Heart left ventricle (tissue), 16 donors: Measurements from ENCODE around the gene BDNF. TPM values are rescaled to one million over a fixed set of nuclear protein-coding genes. Genes with fewer than 3 reads are reported as not detected.
"Not testable (repeated sequence)": the region's sequence is repeated elsewhere in the genome, so short reads cannot be mapped to it uniquely, and the experiment has no call there.

Experiments used
- ATAC-seq, 4 donors: fragments of 200-7000 bp; cut with Tn5 transposase; one replicate each; pipeline ENCODE4 v1.9.1; 2020 to 2022; ENCODE audit warnings: moderate library complexity in 4 of 4, mild to moderate bottlenecking in 3 of 4, moderate number of reproducible peaks in 1 of 4
- DNase-seq, 5 donors: peaks; one replicate each; pipeline ENCODE4 v3.0.0-alpha.2; 2020
- H3K27ac ChIP-seq, 12 donors: fragments of 200-600 bp; sonication (generic) in 4 of 12; one replicate each; pipeline versions ENCODE4 v1.5.0 to v1.8.0; 2016 to 2022; ENCODE audit warnings: mild to moderate bottlenecking in 2 of 12
- H3K27me3 ChIP-seq, 9 donors: fragments of 200-600 bp; sonication (generic) in 2 of 9; one replicate each; pipeline versions ENCODE4 v1.5.1 to v1.8.0; 2016 to 2022; ENCODE audit warnings: mild to moderate bottlenecking in 3 of 9
- H3K36me3 ChIP-seq, 9 donors: fragments of 200-600 bp; sonication (generic) in 2 of 9; one replicate each; pipeline versions ENCODE4 v1.5.0 to v1.8.0; 2018 to 2022; ENCODE audit warnings: mild to moderate bottlenecking in 2 of 9
- H3K4me1 ChIP-seq, 12 donors: fragments of 200-600 bp; sonication (generic) in 4 of 12; one replicate each; pipeline versions ENCODE4 v1.5.0 to v1.8.0; 2016 to 2022; ENCODE audit warnings: mild to moderate bottlenecking in 3 of 12
- H3K4me3 ChIP-seq, 12 donors: fragments of 200-600 bp; sonication (generic) in 4 of 12; one replicate each; pipeline versions ENCODE4 v1.5.0 to v1.8.0; 2017 to 2022; ENCODE audit warnings: mild to moderate bottlenecking in 9 of 12, moderate library complexity in 4 of 12
- H3K9me3 ChIP-seq, 12 donors: fragments of 200-600 bp; sonication (generic) in 4 of 12; one replicate each; pipeline versions ENCODE4 v1.5.0 to v1.8.0; 2016 to 2022; ENCODE audit warnings: mild to moderate bottlenecking in 1 of 12
- POLR2A ChIP-seq, 2 donors: fragments of 450-650 bp; IDR thresholded peaks; one replicate each; pipeline ENCODE4 v1.6.1; 2017; ENCODE audit warnings: antibody characterized with exemption in 2 of 2, mild to moderate bottlenecking in 2 of 2, moderate library complexity in 2 of 2
- WGBS, 4 donors: extraction: QIAGEN DNeasy Blood & Tissue Kit in 2 of 4; methylation state at CpG; one replicate each; pipeline versions ENCODE4 v1.1.5 to v1.1.7; 2013 to 2018; 5-methylcytosine and 5-hydroxymethylcytosine counted together
- intact Hi-C, 10 donors: fragments of 100-400 bp; cut with DNase I; formaldehyde crosslinking; loops; one replicate each; pipeline versions ENCODE4 v1.11.1 to v1.14.2; 2022
- polyA plus RNA-seq, 2 donors: library from polyadenylated mRNA; stranded (reverse); fragments of 200-250 nt; gene quantifications; one replicate each; pipeline ENCODE4 v1.2.3, GENCODE V29; 2013
- total RNA-seq, 9 donors: library from RNA; depleted of rRNA in 2 of 9; stranded (reverse); fragments of >200 nt in 2 of 9; fragmentation: NEBNext Ultra II Directional in 3 of 9; extraction: Animal tissue kit (Norgen Biotek cat#: 25700) in 3 of 9; gene quantifications; one replicate each; pipeline versions ENCODE4 v1.1.0 to v1.2.4, GENCODE V29; 2016 to 2023
- TF ChIP-seq, protein P1 (sequence below), 12 donors: fragments of 200-600 bp; sonication (generic) in 4 of 12; IDR thresholded peaks; one replicate each; pipeline versions ENCODE4 v1.5.0 to v1.8.0; 2018 to 2022; ENCODE audit warnings: antibody characterized with exemption in 12 of 12, mild to moderate bottlenecking in 5 of 12
- donor health status: ischemic (EF 13 %, LVEDD 7.1; RV severe dilation, severe dysfunction).
- donor health status: healthy with polysubstance abuse.
- donor health status: DM: no; HTN: yes; CAD: no.
- donor health status: DM: no; HTN: no; CAD: no.
- donor health status: ischemic (EF 25% LVEDD 6.9; RV normal size, moderate dysfunction).
- donor health status: ischemic (EF 25% LVEDD 5.7; RV mildly dilated, moderate dysfunction).
- donor health status: healthy.
- donor health status: DM: yes; HTN: yes; CAD: no.
- donor health status: ischemic (EF 35%, LVEDD 5.7; RV mildly dilated, moderate dysfunction).
- donor health status: nonischemic (EF 11% LVEDD 7.7; RV severe dilation, severe dysfunction).
- donor health status: DM: yes; HTN: yes; CAD: no.
- donor health status: PGD.
- donor health status: ischemic (EF 29% LVEDD 5.4; RV normal size, mild dysfunction).
- donor health status: nonischemic (EF 23%, LVEDD 6.1; RV moderate dilation, normal function).

The BDNF gene
- total and polyA plus RNA-seq, 11 donors, result 0.93 to 8.5 (median 3.1) TPM

DNA sequence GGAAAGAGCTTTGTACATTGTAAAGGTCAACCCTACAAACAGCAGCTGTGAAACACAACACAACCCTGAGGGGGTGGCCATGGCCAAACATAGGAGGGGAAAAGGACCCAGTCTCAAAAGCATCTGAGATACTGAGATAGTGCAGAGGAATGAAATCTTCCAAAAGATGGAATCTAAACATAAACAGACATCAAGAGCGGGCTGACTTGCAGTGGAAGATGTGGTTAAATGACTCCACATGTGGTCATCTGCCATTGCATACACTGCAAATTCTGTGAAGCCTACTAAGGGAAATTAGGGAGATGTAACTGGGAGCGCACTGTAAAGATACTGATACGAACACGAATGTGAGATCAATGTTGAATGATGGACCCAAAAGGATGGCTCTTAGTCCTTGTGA, 22.0 kb downstream of the BDNF start:
- H3K27ac ChIP-seq, result no peak overlapping the region
- no peak for ATAC-seq
- WGBS, 4 donors, result 72 to 81% (median 76%) methylated on average over 4 of the region's 4 CpGs
- DNase-seq, result no peak
- no peak for TF ChIP-seq POLR2A (IDR thresholded peaks at IDR 0.05)
- TF ChIP-seq, protein P1, sequence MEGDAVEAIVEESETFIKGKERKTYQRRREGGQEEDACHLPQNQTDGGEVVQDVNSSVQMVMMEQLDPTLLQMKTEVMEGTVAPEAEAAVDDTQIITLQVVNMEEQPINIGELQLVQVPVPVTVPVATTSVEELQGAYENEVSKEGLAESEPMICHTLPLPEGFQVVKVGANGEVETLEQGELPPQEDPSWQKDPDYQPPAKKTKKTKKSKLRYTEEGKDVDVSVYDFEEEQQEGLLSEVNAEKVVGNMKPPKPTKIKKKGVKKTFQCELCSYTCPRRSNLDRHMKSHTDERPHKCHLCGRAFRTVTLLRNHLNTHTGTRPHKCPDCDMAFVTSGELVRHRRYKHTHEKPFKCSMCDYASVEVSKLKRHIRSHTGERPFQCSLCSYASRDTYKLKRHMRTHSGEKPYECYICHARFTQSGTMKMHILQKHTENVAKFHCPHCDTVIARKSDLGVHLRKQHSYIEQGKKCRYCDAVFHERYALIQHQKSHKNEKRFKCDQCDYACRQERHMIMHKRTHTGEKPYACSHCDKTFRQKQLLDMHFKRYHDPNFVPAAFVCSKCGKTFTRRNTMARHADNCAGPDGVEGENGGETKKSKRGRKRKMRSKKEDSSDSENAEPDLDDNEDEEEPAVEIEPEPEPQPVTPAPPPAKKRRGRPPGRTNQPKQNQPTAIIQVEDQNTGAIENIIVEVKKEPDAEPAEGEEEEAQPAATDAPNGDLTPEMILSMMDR (IDR thresholded peaks at IDR 0.05), result no peak
- intact Hi-C loops, result no loop called here
- no peaks in the 10 kb centered on the region for H3K36me3 ChIP-seq
- H3K27me3 ChIP-seq, result no peaks in the 10 kb centered on the region
- no peak overlapping the region for H3K4me3 ChIP-seq
- peaks cover 0 to 6% (median 0%) of the 10 kb centered on the region in 12 donors for H3K4me1 ChIP-seq
- peaks cover 0 to 4% (median 0%) of the 10 kb centered on the region in 12 donors for H3K9me3 ChIP-seq

DNA sequence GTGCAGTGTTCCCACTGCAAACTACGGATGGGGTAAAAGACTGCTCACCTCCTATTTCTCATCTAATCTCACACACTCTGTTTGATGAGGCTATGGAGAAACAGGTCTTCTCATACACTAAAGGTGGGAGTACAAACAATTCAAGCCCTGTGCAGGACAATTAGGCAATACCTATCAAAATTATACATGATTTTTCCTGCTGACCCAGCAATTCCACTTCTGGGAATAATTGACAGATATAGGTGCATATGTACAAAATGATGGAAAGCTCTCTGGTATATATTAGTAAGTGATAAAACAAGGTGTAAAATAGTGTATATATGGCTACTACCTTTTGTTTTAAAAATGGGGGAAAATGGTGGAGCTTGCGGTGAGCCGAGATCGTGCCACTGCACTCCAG, 23.1 kb downstream of the BDNF start:
- no peak for TF ChIP-seq POLR2A (IDR thresholded peaks at IDR 0.05)
- TF ChIP-seq, protein P1 (IDR thresholded peaks at IDR 0.05), result no peak
- ATAC-seq, result no peak
- Histone ChIP-seq H3K36me3 (no peaks in the 10 kb centered on the region), H3K4me1 (peaks cover 0 to 6% (median 0%) of the 10 kb centered on the region in 12 donors), H3K9me3 (no peaks in the 10 kb centered on the region), H3K27ac (no peak overlapping the region), H3K27me3 (no peaks in the 10 kb centered on the region), H3K4me3 (no peak overlapping the region)
- WGBS, 4 donors, result 95 to 96% (median 95%) methylated on average over 4 of the region's 4 CpGs
- intact Hi-C loops, result no loop called here
- no peak for DNase-seq

DNA sequence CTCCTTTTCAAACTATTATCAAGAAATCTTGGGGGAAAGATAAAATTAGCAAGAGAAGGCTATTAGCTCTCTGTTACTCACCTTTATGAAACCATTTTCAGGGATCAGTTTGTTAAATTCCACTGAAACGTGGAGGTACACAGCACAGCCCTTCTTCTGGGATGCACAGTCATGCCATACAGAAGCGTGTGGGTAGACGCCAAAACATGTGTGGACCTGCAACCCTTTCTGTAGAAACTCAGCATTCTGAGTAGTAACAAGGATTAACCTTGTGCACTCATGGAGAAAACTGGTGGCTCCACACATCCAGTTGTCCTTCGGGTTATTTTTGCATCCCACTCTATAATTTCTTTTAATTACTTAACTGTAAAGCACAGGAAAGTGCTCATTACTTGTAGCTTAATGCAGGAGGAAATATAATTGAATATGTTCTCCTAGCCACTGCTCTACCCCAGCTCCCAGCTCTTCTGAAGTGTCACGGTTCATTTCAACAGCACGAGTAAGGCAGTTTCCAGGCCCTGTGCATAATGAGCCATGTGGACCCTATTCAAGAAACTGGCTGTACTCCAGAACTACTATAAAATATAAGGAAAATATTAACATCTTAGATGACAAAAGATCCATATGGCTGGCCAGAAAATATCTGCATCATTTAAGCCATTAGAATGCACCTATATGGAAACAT, 26.1 kb downstream of the BDNF start:
- H3K27me3 ChIP-seq, result no peaks in the 10 kb centered on the region
- TF ChIP-seq POLR2A (IDR thresholded peaks at IDR 0.05), result no peak
- TF ChIP-seq, protein P1 (IDR thresholded peaks at IDR 0.05), result no peak
- no peaks in the 10 kb centered on the region for H3K4me1 ChIP-seq
- intact Hi-C loops, result no loop called here
- 84 to 87% (median 85%) methylated on average over 6 of the region's 6 CpGs for WGBS, 4 donors
- no peak overlapping the region for H3K4me3 ChIP-seq
- no peak overlapping the region for H3K27ac ChIP-seq
- H3K36me3 ChIP-seq, result no peaks in the 10 kb centered on the region
- DNase-seq (no peak), ATAC-seq (no peak)
- peaks cover 0 to 6% (median 0%) of the 10 kb centered on the region in 12 donors for H3K9me3 ChIP-seq

DNA sequence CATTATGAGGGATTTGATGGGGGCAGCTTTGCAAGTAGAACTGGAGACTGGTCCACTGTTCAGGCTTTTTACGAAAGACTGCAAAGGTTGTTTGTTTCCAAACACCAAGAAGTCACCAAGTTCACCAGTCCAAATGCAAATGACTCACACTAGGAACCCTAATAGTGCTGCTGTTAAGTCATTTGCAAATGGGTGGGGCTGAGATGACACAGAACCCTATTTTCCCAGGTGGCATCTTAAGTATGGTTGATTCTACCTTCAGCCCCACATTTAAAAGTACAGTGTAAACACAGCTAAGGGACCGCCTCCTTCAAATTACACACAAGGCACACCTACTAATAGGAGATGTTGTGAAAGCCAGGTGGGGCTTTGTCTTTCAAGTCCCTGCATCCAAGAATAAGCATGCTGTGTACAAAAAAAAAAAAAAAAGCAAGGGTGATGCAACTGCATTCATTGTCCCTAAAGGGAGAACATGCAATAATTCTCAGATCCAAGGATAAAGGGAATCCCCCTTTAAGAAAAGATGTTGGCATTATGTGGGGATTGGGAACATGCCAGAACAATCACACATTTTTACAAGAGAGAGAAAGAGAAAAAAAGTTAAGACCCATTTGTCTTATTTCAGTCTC, 27.3 kb downstream of the BDNF start:
- intact Hi-C loops, result no loop called here
- Histone ChIP-seq H3K9me3 (peaks cover 0 to 9% (median 0%) of the 10 kb centered on the region in 12 donors), H3K27me3 (no peaks in the 10 kb centered on the region), H3K36me3 (no peaks in the 10 kb centered on the region), H3K27ac (no peak overlapping the region), H3K4me3 (no peak overlapping the region), H3K4me1 (no peaks in the 10 kb centered on the region)
- ATAC-seq (no peak), DNase-seq (no peak)
- 96 to 98% (median 98%) methylated on average over 2 of the region's 2 CpGs for WGBS, 4 donors
- TF ChIP-seq POLR2A (IDR thresholded peaks at IDR 0.05), result no peak
- TF ChIP-seq, protein P1 (IDR thresholded peaks at IDR 0.05), result no peak

DNA sequence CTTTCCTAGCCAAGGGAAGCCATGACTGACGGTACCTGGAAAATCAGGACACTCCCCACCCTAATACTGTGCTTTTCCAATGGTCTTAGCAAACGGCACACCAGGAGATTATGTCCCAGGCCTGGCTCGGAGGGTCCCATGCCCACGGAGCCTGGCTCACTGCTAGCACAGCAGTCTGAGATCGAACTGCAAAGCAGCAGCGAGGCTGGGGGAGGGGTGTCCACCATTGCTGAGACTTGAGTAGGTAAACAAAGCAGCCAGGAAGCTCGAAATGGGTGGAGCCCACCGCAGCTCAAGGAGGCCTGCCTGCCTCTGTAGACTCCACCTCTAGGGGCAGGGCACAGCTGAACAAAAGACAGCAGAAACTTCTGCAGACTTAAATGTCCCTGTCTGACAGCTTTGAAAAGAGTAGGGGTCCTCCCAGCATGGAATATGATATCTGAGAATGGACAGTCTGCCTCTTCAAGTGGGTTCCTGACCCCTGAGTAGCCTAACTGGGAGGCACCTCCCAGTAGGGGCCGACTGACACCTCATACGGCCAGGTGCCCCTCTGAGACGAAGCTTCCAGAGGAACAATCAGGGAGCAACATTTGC, 34.6 kb downstream of the BDNF start:
- 80 to 90% (median 82%) methylated on average over 7 to 11 of the region's 11 CpGs for WGBS, 4 donors
- H3K4me3 ChIP-seq, H3K27me3 ChIP-seq, ATAC-seq, H3K4me1 ChIP-seq, DNase-seq, intact Hi-C loops, H3K27ac ChIP-seq, H3K36me3 ChIP-seq: not testable (repeated sequence)
- peaks cover 0 to 19% (median 0%) of the 10 kb centered on the region in 12 donors for H3K9me3 ChIP-seq
